Measurements from ENCODE around the gene TBC1D20. TPM values are rescaled to one million over a fixed set of nuclear protein-coding genes. Genes with fewer than 3 reads are reported as not detected.
A peak's percentile ranks its signal among the peaks of the same experiment; 100 is the strongest.
"Not testable (repeated sequence)": the region's sequence is repeated elsewhere in the genome, so short reads cannot be mapped to it uniquely, and the experiment has no call there.

The TBC1D20 gene
- 30.5 and 33.0 TPM in 2 replicates for total RNA-seq

GRCh38 chr20:462199-462991 is at the start of gene TBC1D20:
TSS of gene TBC1D20 (minus strand) at chr20:462533. CDS start at chr20:462405, 128 bp downstream.
- DNase-seq: peak; percentile 91

GRCh38 chr20:510328-511057 is 48.2 kb upstream of the TBC1D20 start:
- DNase-seq: not testable (repeated sequence)

- DNase-seq: not testable (repeated sequence)
Measured at GRCh38 chr20:508364-508787, 46.0 kb upstream of the TBC1D20 start.

GRCh38 chr20:507761-508332 is 45.5 kb upstream of the TBC1D20 start:
- DNase-seq: no peak

GRCh38 chr20:507006-507758 is 44.8 kb upstream of the TBC1D20 start:
- no peak for DNase-seq

GRCh38 chr20:504632-505075 is 42.3 kb upstream of the TBC1D20 start:
- no peak for DNase-seq

GRCh38 chr20:503048-503737 is 40.9 kb upstream of the TBC1D20 start:
- DNase-seq: no peak

GRCh38 chr20:497979-498378 is 35.6 kb upstream of the TBC1D20 start:
- no peak for DNase-seq

GRCh38 chr20:496126-496696 is 33.9 kb upstream of the TBC1D20 start:
- no peak for DNase-seq

GRCh38 chr20:492159-492558 is 29.8 kb upstream of the TBC1D20 start:
- DNase-seq: no peak

- DNase-seq: no peak
Measured at GRCh38 chr20:487655-488054, 25.3 kb upstream of the TBC1D20 start.

- no peak for DNase-seq
Measured at GRCh38 chr20:483815-484644, 21.7 kb upstream of the TBC1D20 start.

GRCh38 chr20:481167-481566 is 18.8 kb upstream of the TBC1D20 start:
- no peak for DNase-seq

GRCh38 chr20:480044-480443 is 17.7 kb upstream of the TBC1D20 start:
- no peak for DNase-seq

- no peak for DNase-seq
Measured at GRCh38 chr20:479487-479886, 17.2 kb upstream of the TBC1D20 start.

- DNase-seq: peak; percentile 83
Measured at GRCh38 chr20:478949-479429, 16.7 kb upstream of the TBC1D20 start.

- no peak for DNase-seq
Measured at GRCh38 chr20:478010-478948, 15.9 kb upstream of the TBC1D20 start.

GRCh38 chr20:476561-477249 is 14.4 kb upstream of the TBC1D20 start:
- not testable (repeated sequence) for DNase-seq
